LNCaP clone FGC (cell line): ENCODE results near the gene E2F1.

Experiments
- DNase-seq: peaks from one replicate; pipeline ENCODE4 v3.0.0-alpha.2; 2011; ENCODE audit warnings: low read depth
- H3K4me3 ChIP-seq: 2 replicates; pipeline ENCODE4 v1.5.1; 2011; ENCODE audit warnings: mild to moderate bottlenecking, low read depth, low read length, control low read depth
- TF ChIP-seq, protein P1 (sequence below): IDR thresholded peaks from 2 replicates; pipeline ENCODE4 v1.5.1; 2012; ENCODE audit warnings: mild to moderate bottlenecking; ENCODE audit not compliant: control insufficient read depth, insufficient read depth; ENCODE audit errors: extremely low read depth

E2F1 gene

DNA sequence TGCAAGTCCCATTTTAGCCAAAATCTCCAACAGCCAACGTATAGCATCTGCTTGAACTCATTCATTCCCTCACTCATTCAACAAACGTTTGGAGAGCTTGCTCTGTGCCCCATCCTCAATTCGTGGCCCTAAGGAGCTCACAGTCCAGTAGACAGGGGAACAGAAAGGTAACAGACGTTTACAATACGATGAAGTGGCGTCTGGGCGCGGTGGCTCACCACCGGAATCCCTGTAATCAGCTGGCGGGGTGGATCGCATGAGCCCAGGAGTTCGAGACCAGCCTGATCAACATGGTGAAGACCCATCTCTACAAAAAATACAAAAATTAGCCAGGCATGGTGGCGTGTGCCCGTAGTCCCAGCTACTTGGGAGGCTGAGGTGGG is 790 bp upstream of the E2F1 start:
- TF ChIP-seq, protein P1, sequence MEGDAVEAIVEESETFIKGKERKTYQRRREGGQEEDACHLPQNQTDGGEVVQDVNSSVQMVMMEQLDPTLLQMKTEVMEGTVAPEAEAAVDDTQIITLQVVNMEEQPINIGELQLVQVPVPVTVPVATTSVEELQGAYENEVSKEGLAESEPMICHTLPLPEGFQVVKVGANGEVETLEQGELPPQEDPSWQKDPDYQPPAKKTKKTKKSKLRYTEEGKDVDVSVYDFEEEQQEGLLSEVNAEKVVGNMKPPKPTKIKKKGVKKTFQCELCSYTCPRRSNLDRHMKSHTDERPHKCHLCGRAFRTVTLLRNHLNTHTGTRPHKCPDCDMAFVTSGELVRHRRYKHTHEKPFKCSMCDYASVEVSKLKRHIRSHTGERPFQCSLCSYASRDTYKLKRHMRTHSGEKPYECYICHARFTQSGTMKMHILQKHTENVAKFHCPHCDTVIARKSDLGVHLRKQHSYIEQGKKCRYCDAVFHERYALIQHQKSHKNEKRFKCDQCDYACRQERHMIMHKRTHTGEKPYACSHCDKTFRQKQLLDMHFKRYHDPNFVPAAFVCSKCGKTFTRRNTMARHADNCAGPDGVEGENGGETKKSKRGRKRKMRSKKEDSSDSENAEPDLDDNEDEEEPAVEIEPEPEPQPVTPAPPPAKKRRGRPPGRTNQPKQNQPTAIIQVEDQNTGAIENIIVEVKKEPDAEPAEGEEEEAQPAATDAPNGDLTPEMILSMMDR, result no peak
- H3K4me3 ChIP-seq, result peak overlapping the region; percentile 37

DNA sequence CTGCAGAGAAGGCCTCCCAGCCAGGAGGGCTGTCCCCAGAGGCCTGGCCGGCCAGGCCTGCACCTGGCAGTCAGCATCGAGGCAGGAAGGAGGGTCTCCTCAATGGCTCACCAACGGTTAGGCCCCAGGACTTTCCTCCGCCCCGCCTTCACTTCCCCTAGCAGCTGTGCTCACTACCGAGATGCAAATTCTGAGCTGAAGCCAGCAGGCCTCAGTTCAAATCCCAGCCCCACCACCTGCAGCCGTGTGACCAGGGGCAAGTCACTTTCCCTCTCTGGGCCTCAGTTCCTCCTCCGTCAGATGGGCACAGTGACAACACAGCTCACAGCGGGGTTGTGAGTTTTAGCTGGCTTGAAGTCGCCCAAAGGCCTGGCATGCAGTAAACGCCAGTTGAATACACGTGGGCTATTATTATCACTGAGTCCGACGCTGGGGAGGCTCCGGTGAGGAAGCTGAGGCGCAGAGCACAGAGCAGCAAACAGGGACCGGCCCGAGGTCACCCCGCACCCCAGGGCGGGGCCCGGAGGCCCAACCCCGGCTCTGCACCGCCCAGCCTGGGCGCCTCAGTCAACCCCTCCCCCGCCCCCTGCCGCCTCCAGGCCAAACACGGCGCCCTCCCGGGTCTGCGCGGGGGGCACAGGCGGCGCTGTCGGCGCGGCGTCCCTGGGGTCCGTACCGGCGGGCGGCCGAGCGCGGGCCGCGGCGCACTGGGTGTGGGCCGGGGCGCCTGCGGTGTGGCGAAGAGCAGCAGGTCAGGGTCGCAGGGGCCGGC is 671 bp downstream of the E2F1 start:
- H3K4me3 ChIP-seq, result peak overlapping the region; percentile 69
- TF ChIP-seq, protein P1, result no peak
- DNase-seq, result no peak

More for the DNA sequence above, 790 bp upstream of the E2F1 start:
- no peak for DNase-seq

DNA sequence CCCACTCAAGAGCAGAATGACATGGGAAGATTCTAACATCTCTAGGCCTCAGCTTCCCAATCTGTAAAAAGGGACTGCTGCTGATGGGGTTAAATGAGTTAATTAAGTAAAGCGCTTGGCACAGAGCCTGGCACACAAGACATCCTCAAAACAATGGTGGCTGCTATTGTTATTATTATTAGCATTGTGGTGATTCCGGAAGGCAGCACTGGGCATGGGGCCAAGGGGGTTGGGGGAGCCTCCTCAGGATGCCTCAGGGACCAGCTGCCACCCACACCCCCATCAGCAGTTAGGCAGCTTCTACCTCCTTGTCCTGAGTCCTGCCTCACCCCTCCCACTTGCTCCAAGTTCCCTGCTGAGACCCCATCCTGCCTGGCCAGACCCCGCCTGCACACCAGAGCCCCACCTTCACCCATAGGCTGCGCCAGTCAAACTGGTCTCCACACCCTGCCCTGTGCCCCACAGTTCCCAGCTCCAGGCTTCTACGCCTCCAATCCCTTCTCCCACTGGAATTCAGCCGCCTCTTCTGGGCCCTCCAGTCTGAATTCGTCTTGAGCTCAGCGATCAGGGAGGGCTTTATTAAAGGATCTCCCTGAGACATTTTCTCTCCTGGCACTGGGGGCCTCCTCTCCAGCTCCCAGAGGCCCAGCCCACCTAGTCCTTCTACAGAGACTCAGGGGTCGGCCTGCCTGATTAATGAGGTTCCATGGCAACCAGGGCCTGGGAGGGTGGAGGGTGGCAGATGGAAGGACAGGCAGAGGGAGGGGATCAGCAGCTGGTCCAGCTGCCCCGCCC is 1.5 kb downstream of the E2F1 start:
- TF ChIP-seq, protein P1, result no peak
- no peak for DNase-seq
- peak overlapping the region; percentile 69 for H3K4me3 ChIP-seq

DNA sequence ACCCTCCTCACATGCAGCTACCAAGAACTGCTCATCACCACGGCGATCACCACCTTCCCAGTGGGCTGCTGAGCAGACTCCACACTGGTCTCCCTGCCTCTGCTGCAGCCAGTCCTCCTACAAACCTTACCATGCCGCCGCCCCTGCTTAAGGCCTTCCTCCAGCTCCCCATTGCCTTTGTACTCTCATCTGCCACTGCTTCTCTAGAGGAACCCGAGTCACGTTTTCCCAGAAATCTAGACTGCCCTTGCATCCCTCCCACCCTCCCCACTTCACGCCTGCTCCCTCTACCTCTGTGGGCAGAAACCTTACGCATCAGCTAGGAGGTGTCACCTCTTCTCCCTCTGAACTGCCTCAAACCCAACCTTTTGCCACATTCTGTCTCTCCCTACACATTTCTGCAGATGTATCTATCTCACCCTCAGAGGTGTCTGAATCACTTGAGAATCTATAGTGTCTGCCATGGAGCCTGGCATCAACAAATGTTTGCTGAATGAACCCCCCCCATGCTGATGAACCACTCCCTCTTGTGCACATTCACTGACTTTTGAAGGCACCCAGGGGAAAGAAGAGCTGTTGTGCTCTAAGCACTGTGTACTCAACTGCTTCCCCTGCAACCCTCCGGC is 4.3 kb downstream of the E2F1 start:
- H3K4me3 ChIP-seq, result no peak overlapping the region
- TF ChIP-seq, protein P1, result no peak
- no peak for DNase-seq

DNA sequence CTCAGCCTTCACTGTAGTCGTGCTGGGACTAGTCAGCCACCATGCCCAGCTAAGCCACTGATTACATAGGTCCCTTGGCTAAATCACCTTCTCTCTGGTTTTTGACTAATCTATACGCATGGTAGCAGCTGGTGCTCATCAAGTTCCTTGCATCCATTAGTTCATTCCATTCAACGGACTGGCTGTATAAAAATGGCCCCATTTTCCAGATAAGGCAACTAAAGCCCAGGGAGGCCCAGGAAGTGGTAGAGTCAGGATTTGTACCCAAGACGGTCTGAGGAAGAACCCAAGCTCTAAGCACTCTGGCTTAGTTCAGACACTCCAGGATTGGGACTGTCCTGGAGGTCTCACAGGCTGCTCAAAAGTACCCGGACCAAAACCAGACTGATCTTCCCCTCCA is 4.9 kb downstream of the E2F1 start:
- DNase-seq, result no peak
- H3K4me3 ChIP-seq, result no peak overlapping the region
- TF ChIP-seq, protein P1, result no peak

DNA sequence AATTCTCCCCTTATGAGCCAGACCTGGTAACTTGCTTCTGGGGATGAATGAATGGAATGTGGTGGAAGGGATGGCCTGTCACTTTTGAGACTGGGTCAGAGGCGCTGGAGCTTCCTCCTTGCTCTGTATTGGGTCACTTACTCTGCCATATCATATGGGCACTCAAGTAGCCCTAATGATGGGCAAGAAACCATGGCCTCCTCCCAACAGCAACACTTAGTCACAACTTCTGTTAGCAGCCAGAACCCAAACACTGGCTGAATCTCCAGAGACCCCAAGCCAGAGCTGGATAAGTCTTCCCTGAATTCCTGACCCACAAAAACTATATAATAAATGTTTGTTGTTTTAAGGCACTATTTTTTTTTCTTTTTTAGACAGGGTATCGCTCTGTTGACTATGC is 5.5 kb downstream of the E2F1 start:
- no peak overlapping the region for H3K4me3 ChIP-seq
- no peak for DNase-seq
- TF ChIP-seq, protein P1, result no peak
